SK-N-SH (cell line): ENCODE measurements around the gene MYO1D. TPM values are rescaled to one million over a fixed set of nuclear protein-coding genes. Genes with fewer than 3 reads are reported as not detected.

Source experiments
- CTCF ChIA-PET: fragments of 300-600, 350-600 bp; formaldehyde crosslinking; extraction: SDS; loops from one replicate; lab custom pipeline; 2021; lab: Yijun Ruan, JAX
- POLR2A ChIA-PET: fragments of 350-600 bp; sonication (Branson Sonifier 250); formaldehyde crosslinking; extraction: SDS; loops from one replicate; lab custom pipeline; 2020; ENCODE audit warnings: antibody characterized with exemption, inconsistent platforms; lab: Yijun Ruan, JAX
- DNase-seq: peaks from one replicate; pipeline ENCODE4 v3.0.0; 2012
- H2AFZ ChIP-seq: fragments of 200-600 bp; sonication (generic); 2 replicates; pipeline ENCODE4 v1.8.1; 2016; ENCODE audit warnings: antibody characterized with exemption, mild to moderate bottlenecking, low read depth
- H3F3A ChIP-seq: fragments of 200-600 bp; sonication (generic); replicated peaks from 2 replicates; pipeline ENCODE3; 2016; ENCODE audit warnings: antibody characterized with exemption, mild to moderate bottlenecking; ENCODE audit not compliant: insufficient read depth
- H3K27ac ChIP-seq, 2 experiments: fragments of 200-500 bp in 1 of 2; fragments of 200-600 bp in 1 of 2; sonication (Bioruptor generic) in 1 of 2; sonication (generic), shearing (Covaris generic) in 1 of 2; 2 replicates each; pipeline versions ENCODE4 v1.5.1 to v1.6.1; 2014 to 2016; ENCODE audit warnings: low read depth in 2 of 2, inconsistent platforms in 1 of 2, low read length in 1 of 2, mild to moderate bottlenecking in 1 of 2, mixed read lengths in 1 of 2
- H3K27me3 ChIP-seq: fragments of 200-600 bp; sonication (generic), shearing (Covaris generic); 2 replicates; pipeline ENCODE4 v1.6.1; 2016; ENCODE audit warnings: mixed run types; ENCODE audit not compliant: insufficient read depth
- H3K36me3 ChIP-seq, 2 experiments: fragments of 200-500 bp in 1 of 2; fragments of 200-600 bp in 1 of 2; sonication (Bioruptor generic) in 1 of 2; sonication (generic) in 1 of 2; replicated peaks in 1 of 2; 2 replicates each; pipeline versions ENCODE3 to v1.5.1; 2014 to 2016; ENCODE audit warnings: low read length in 1 of 2, mild to moderate bottlenecking in 1 of 2; ENCODE audit not compliant: insufficient read depth in 2 of 2, control insufficient read depth in 1 of 2
- H3K4me1 ChIP-seq, 2 experiments: fragments of 200-500 bp in 1 of 2; fragments of 200-600 bp in 1 of 2; sonication (Bioruptor generic) in 1 of 2; sonication (generic), shearing (Covaris generic) in 1 of 2; 2 replicates each; pipeline versions ENCODE4 v1.5.1 to v1.6.1; 2014 to 2016; ENCODE audit warnings: low read depth in 1 of 2, low read length in 1 of 2, mixed run types in 1 of 2; ENCODE audit not compliant: insufficient read depth in 2 of 2, control insufficient read depth in 1 of 2
- H3K4me2 ChIP-seq: fragments of 200-600 bp; sonication (generic), shearing (Covaris generic); 2 replicates; pipeline ENCODE4 v1.6.1; 2017; ENCODE audit warnings: mixed run types
- H3K4me3 ChIP-seq, 2 experiments: fragments of 200-500 bp in 1 of 2; fragments of 200-600 bp in 1 of 2; sonication (Bioruptor generic) in 1 of 2; sonication (generic), shearing (Covaris generic) in 1 of 2; 2 replicates each; pipeline versions ENCODE4 v1.5.1 to v1.8.1; 2014 to 2016; ENCODE audit warnings: low read depth in 2 of 2, inconsistent platforms in 1 of 2, low read length in 1 of 2, mild to moderate bottlenecking in 1 of 2, mixed read lengths in 1 of 2, moderate library complexity in 1 of 2
- H3K79me2 ChIP-seq: fragments of 200-600 bp; sonication (generic); 2 replicates; pipeline ENCODE4 v1.8.1; 2017; ENCODE audit warnings: mild to moderate bottlenecking; ENCODE audit not compliant: insufficient read depth
- H3K9ac ChIP-seq: fragments of 200-600 bp; sonication (generic); 2 replicates; pipeline ENCODE4 v1.6.1; 2017; ENCODE audit warnings: mixed run types
- H3K9me2 ChIP-seq: fragments of 200-600 bp; sonication (generic); 2 replicates; pipeline ENCODE4 v1.6.1; 2017; ENCODE audit warnings: mixed run types
- H3K9me3 ChIP-seq: fragments of 200-600 bp; sonication (generic); 2 replicates; pipeline ENCODE4 v1.6.1; 2017; ENCODE audit warnings: mixed run types, mild to moderate bottlenecking, moderate library complexity
- H4K20me1 ChIP-seq: fragments of 200-600 bp; sonication (generic); 2 replicates; pipeline ENCODE4 v1.6.1; 2017; ENCODE audit warnings: mild to moderate bottlenecking, mixed run types; ENCODE audit not compliant: insufficient read depth
- CHD2 ChIP-seq: fragments of 150-350 bp; IDR thresholded peaks from 2 replicates; pipeline ENCODE4 v1.6.1; 2018; ENCODE audit warnings: low read length; ENCODE audit not compliant: partially characterized antibody
- CTCF ChIP-seq: fragments of 200-600 bp; sonication (generic); IDR thresholded peaks from 2 replicates; pipeline ENCODE4 v1.6.1; 2017; ENCODE audit warnings: antibody characterized with exemption, mild to moderate bottlenecking, moderate library complexity
- EZH2phosphoT487 ChIP-seq: fragments of 200-600 bp; sonication (generic); IDR thresholded peaks from 2 replicates; pipeline ENCODE4 v1.6.1; 2017; ENCODE audit warnings: low read depth, mixed run types, mild to moderate bottlenecking, antibody characterized with exemption, moderate library complexity, borderline replicate concordance
- FOSL2 ChIP-seq: IDR thresholded peaks from 2 replicates; pipeline ENCODE4 v1.4.0; 2012; ENCODE audit warnings: low read depth, mild to moderate bottlenecking, moderate library complexity, borderline replicate concordance
- GATA2 ChIP-seq: sonication (generic); formaldehyde crosslinking; IDR thresholded peaks from 2 replicates; pipeline ENCODE4 v1.5.0; 2020; ENCODE audit warnings: mild to moderate bottlenecking, missing genetic modification reagents
- IRF3 ChIP-seq: fragments of 150-350 bp; IDR thresholded peaks from 2 replicates; pipeline ENCODE4 v1.6.1; 2016; ENCODE audit warnings: mild to moderate bottlenecking, low read depth, low read length
- JUND ChIP-seq: IDR thresholded peaks from 2 replicates; pipeline ENCODE4 v1.4.0; 2012
- MAX ChIP-seq: IDR thresholded peaks from 2 replicates; pipeline ENCODE4 v1.4.0; 2012; ENCODE audit warnings: low read depth
- MEF2A ChIP-seq: IDR thresholded peaks from 2 replicates; pipeline ENCODE4 v1.4.0; 2012; ENCODE audit warnings: low read depth, borderline replicate concordance
- MXI1 ChIP-seq: IDR thresholded peaks from 2 replicates; pipeline ENCODE4 v1.6.1; 2012; ENCODE audit warnings: mild to moderate bottlenecking, low read depth, low read length, improper control_type of control experiment
- RAD21 ChIP-seq: IDR thresholded peaks from 2 replicates; pipeline ENCODE4 v1.6.1; 2012; ENCODE audit warnings: mild to moderate bottlenecking, low read length
- RXRA ChIP-seq: IDR thresholded peaks from 2 replicates; pipeline ENCODE4 v1.4.0; 2012; ENCODE audit warnings: low read depth, mild to moderate bottlenecking, borderline replicate concordance
- SIN3A ChIP-seq: IDR thresholded peaks from 2 replicates; pipeline ENCODE4 v1.6.1; 2012; ENCODE audit warnings: low read depth, mild to moderate bottlenecking, low read length, moderate library complexity, borderline replicate concordance
- TAF1 ChIP-seq: IDR thresholded peaks from 2 replicates; pipeline ENCODE4 v1.6.1; 2012; ENCODE audit warnings: low read depth, mild to moderate bottlenecking, low read length, moderate library complexity, borderline replicate concordance
- TCF12 ChIP-seq: IDR thresholded peaks from 2 replicates; pipeline ENCODE4 v1.4.0; 2012
- TEAD4 ChIP-seq: IDR thresholded peaks from 2 replicates; pipeline ENCODE4 v1.4.0; 2012; ENCODE audit warnings: mild to moderate bottlenecking, borderline replicate concordance; ENCODE audit not compliant: insufficient read depth
- USF1 ChIP-seq: IDR thresholded peaks from 2 replicates; pipeline ENCODE4 v1.4.0; 2012; ENCODE audit warnings: low read depth, borderline replicate concordance
- USF2 ChIP-seq: fragments of 150-350 bp; IDR thresholded peaks from 2 replicates; pipeline ENCODE4 v1.6.1; 2017; ENCODE audit warnings: antibody characterized with exemption, low read length, low read depth, borderline replicate concordance
- ZBTB33 ChIP-seq: IDR thresholded peaks from 2 replicates; pipeline ENCODE4 v1.4.0; 2012; ENCODE audit warnings: low read depth, borderline replicate concordance
- WGBS: methylation state at CpG from one replicate; pipeline ENCODE4 v1.1.6; 2017; ENCODE audit warnings: low lambda C conversion rate; 5-methylcytosine and 5-hydroxymethylcytosine counted together
- polyA plus RNA-seq, 3 experiments: library from polyadenylated mRNA; depleted of rRNA; stranded (reverse); fragments of >200 nt; gene quantifications; 2 replicates each; pipeline ENCODE4 v1.2.3, GENCODE V29; 2012

Gene MYO1D
- polyA plus RNA-seq, 1 of the 3 experiments (the other 2 are of a cell fraction), result 20.4 TPM

GRCh38 chr17:32452281-32452680 lies 424.6 kb downstream of the MYO1D start:
- Histone ChIP-seq H3K4me2 (no peak overlapping the region), H3K79me2 (peaks cover 100% of the 10 kb centered on the region), H3K4me3 (no peak overlapping the region), H3K9me2 (no peaks in the 10 kb centered on the region), H3K9ac (no peak overlapping the region), H3K9me3 (no peaks in the 10 kb centered on the region), H3K27ac (no peak overlapping the region), H3K36me3 (peaks cover 66 to 88% of the 10 kb centered on the region in 2 experiments), H3K4me1 (peaks cover 0 to 1% of the 10 kb centered on the region in 2 experiments; a peak in 1 of 4 replicates), H4K20me1 (peaks cover 46% of the 10 kb centered on the region), H3K27me3 (no peaks in the 10 kb centered on the region), H2AFZ (no peak overlapping the region), H3F3A (peaks cover 7% of the 10 kb centered on the region)
- WGBS, result 100% methylated on average over 1 of the region's 1 CpG
- CTCF ChIA-PET, result interaction anchor here (1.2 to 4.4 kb wide), 2 partner anchors 7 to 10 kb away, joined by 6 to 30 read pairs; partner anchors contain the start of gene PSMD11
- POLR2A ChIA-PET, result no interaction called here
- no peak for DNase-seq
- no peak for TF ChIP-seq FOSL2
- no peak for TF ChIP-seq GATA2 (CRISPR knock-in tag)
- no peak for TF ChIP-seq USF1
- no peak for TF ChIP-seq TEAD4
- no peak for TF ChIP-seq JUND
- no peak for TF ChIP-seq IRF3
- no peak for TF ChIP-seq EZH2phosphoT487
- TF ChIP-seq MXI1, result no peak
- TF ChIP-seq USF2, result no peak
- TF ChIP-seq TCF12, result no peak
- no peak for TF ChIP-seq MEF2A

GRCh38 chr17:32451879-32452278 lies 425.0 kb downstream of the MYO1D start:
- 87% methylated on average over 1 of the region's 2 CpGs for WGBS
- Histone ChIP-seq H3F3A (peaks cover 7% of the 10 kb centered on the region), H3K4me1 (peaks cover under 1 to 5% of the 10 kb centered on the region in 2 experiments; a peak in 3 of 4 replicates), H4K20me1 (peaks cover 46% of the 10 kb centered on the region), H2AFZ (no peak overlapping the region), H3K79me2 (peaks cover 100% of the 10 kb centered on the region), H3K36me3 (peaks cover 70 to 89% of the 10 kb centered on the region in 2 experiments), H3K4me3 (no peak overlapping the region), H3K4me2 (no peak overlapping the region), H3K9ac (no peak overlapping the region), H3K27ac (no peak overlapping the region), H3K9me2 (no peaks in the 10 kb centered on the region), H3K27me3 (no peaks in the 10 kb centered on the region), H3K9me3 (no peaks in the 10 kb centered on the region)
- no peak for TF ChIP-seq RAD21
- no peak for TF ChIP-seq MAX
- TF ChIP-seq GATA2 (CRISPR knock-in tag), result no peak
- no peak for TF ChIP-seq RXRA
- TF ChIP-seq CHD2, result no peak
- no peak for TF ChIP-seq TEAD4
- no peak for TF ChIP-seq TCF12
- TF ChIP-seq FOSL2, result no peak
- TF ChIP-seq CTCF, result no peak
- TF ChIP-seq SIN3A, result no peak
- TF ChIP-seq TAF1, result no peak
- TF ChIP-seq ZBTB33, result no peak
- POLR2A ChIA-PET, result no interaction called here
- CTCF ChIA-PET, result interaction anchor here (4.4 kb wide), 1 partner anchor 11 kb away, joined by 30 read pairs; no protein-coding TSS in a partner anchor
- no peak for DNase-seq
